Muscle of leg (tissue), 11 donors: ENCODE results near the gene PPEF2. TPM values are rescaled to one million over a fixed set of nuclear protein-coding genes. Genes with fewer than 3 reads are reported as not detected.
"Not testable (repeated sequence)": the region's sequence is repeated elsewhere in the genome, so short reads cannot be mapped to it uniquely, and the experiment has no call there.

Source experiments
- DNase-seq: peaks from one replicate; pipeline ENCODE4 v3.0.0; 2013
- H3K27ac ChIP-seq: one replicate; pipeline ENCODE4 v1.5.1; 2013; ENCODE audit warnings: mild to moderate bottlenecking, low read length, control low read depth
- H3K27me3 ChIP-seq: one replicate; pipeline ENCODE4 v1.6.1; 2013; ENCODE audit warnings: low read length; ENCODE audit not compliant: control insufficient read depth, insufficient read depth
- H3K36me3 ChIP-seq: one replicate; pipeline ENCODE4 v1.6.1; 2013; ENCODE audit warnings: low read length; ENCODE audit not compliant: control insufficient read depth, insufficient read depth
- H3K4me1 ChIP-seq: one replicate; pipeline ENCODE4 v1.6.1; 2013; ENCODE audit warnings: low read length; ENCODE audit not compliant: control insufficient read depth, insufficient read depth
- H3K4me3 ChIP-seq: one replicate; pipeline ENCODE4 v1.5.1; 2013; ENCODE audit warnings: low read length, control low read depth
- H3K9me3 ChIP-seq: replicated peaks from 2 replicates; pipeline ENCODE4 v1.6.1; 2013; ENCODE audit warnings: low read depth, low read length; ENCODE audit not compliant: control insufficient read depth
- WGBS: methylation state at CpG from one replicate; pipeline ENCODE4 v1.1.5; 2013; ENCODE audit warnings: missing lambda C conversion rate; ENCODE audit not compliant: insufficient coverage; 5-methylcytosine and 5-hydroxymethylcytosine counted together
- polyA plus RNA-seq, 8 donors: library from polyadenylated mRNA; unstranded; fragments of 120-200 nt; gene quantifications; one replicate each; pipeline versions ENCODE4 v1.2.1 to v1.2.3, GENCODE V29; 2013; ENCODE audit warnings: inconsistent platforms in 1 of 8, low replicate concordance in 1 of 8; ENCODE audit not compliant: insufficient read length in 8 of 8, insufficient read depth in 1 of 8
- total RNA-seq: library from RNA; stranded (reverse); fragments of 120-200 nt; gene quantifications from one replicate; pipeline ENCODE4 v1.2.4, GENCODE V29; 2013

The PPEF2 gene
- total and polyA plus RNA-seq, 9 donors: 0.04 to 0.43 (median 0.18) TPM; not detected in 4

DNA sequence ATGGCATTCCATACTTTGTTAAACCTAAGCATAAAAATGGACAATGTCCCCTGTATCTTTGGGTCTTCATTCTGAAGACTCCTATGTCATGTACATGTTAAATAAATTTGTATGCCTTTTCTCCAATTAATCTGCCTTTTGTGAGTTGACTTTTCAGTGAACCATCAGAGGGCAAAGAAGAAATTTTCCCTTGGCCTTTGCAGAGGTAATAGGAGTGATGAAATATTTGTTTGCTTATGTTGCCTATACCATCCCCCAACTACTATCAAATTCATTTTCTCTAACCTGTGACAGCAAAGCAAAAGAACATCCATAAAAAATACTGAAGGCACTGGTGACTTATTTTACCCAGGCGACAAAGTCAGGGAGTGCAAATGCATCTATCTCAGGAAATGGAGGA lies 20.3 kb upstream of the PPEF2 start:
- no peak for DNase-seq
- Histone ChIP-seq H3K36me3 (peaks cover 17% of the 10 kb centered on the region), H3K4me1 (peaks cover 9% of the 10 kb centered on the region), H3K27ac (no peak overlapping the region), H3K27me3 (no peaks in the 10 kb centered on the region), H3K9me3 (no peaks in the 10 kb centered on the region), H3K4me3 (no peak overlapping the region)
- WGBS: no CpG with 5 or more reads among the region's 1 CpG

DNA sequence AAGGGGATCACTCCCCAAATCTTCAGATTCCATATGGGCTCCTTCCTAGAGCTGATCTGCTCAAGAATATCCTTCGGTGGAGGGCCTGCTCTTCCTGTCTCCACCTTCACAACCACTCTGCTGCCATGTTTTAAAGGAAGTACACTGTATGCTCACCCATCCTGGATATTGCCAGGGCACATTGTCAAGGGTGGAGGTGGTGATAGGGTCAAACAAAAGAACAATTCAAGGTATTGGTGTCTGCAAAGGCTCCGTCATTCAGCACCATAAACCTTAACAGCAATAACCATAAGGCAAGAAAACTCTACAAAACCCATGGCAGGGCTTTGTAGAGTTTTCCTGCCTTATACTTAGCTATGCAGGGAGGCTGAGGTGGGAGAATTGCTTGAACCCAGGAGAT lies 19.7 kb upstream of the PPEF2 start:
- Histone ChIP-seq H3K4me1 (peaks cover 9% of the 10 kb centered on the region), H3K36me3 (peaks cover 17% of the 10 kb centered on the region), H3K9me3 (no peaks in the 10 kb centered on the region), H3K27ac (no peak overlapping the region), H3K4me3 (no peak overlapping the region), H3K27me3 (no peaks in the 10 kb centered on the region)
- no CpG with 5 or more reads among the region's 2 CpGs for WGBS
- DNase-seq: no peak

DNA sequence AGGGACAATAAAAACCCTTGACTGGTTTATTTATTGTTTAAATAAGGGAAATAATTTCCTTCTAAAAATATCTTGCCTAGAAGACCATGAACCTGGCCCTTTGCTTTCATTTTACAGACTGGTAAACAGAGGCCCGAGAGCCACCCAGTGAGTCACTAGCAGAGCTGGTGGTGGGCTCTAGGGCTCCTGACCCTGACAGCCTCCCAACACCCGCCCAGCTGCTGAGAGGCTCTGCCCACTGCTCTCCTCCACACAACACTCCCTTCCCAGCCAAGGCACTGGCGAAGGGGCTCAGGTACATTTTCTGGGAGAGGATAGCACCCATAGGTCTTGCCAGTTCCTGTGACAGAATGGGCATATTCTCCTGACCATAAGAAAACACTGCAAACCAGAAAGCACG lies 18.1 kb upstream of the PPEF2 start:
- no peak for DNase-seq
- Histone ChIP-seq H3K27me3 (no peaks in the 10 kb centered on the region), H3K27ac (no peak overlapping the region), H3K4me1 (peaks cover 9% of the 10 kb centered on the region), H3K4me3 (no peak overlapping the region), H3K36me3 (peaks cover 17% of the 10 kb centered on the region), H3K9me3 (no peaks in the 10 kb centered on the region)
- WGBS: 89% methylated on average over 4 of the region's 4 CpGs

DNA sequence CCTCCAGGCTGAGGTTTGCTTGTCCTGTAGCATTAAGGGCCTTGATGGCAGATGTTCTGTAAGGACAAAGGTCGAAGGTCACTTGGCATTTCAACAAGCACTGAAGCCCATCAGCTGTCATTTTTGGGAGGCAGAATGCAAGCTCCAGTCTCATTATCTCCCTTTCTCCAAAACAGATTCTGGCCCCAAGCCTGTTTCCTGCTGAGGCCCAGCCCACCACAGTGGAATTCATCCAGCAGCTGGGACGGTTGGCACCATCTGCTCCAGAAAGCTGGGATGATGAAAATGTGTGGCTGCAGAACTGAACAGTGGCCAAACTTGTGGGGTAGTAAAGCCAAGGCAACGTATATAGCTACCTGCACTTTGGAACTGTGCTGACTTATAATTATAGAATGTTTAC lies 17.7 kb upstream of the PPEF2 start:
- peak; percentile 82 for DNase-seq
- 40% methylated on average over 1 of the region's 3 CpGs for WGBS
- Histone ChIP-seq H3K4me1 (peaks cover 9% of the 10 kb centered on the region), H3K27ac (no peak overlapping the region), H3K9me3 (no peaks in the 10 kb centered on the region), H3K4me3 (no peak overlapping the region), H3K27me3 (no peaks in the 10 kb centered on the region), H3K36me3 (peaks cover 17% of the 10 kb centered on the region)

DNA sequence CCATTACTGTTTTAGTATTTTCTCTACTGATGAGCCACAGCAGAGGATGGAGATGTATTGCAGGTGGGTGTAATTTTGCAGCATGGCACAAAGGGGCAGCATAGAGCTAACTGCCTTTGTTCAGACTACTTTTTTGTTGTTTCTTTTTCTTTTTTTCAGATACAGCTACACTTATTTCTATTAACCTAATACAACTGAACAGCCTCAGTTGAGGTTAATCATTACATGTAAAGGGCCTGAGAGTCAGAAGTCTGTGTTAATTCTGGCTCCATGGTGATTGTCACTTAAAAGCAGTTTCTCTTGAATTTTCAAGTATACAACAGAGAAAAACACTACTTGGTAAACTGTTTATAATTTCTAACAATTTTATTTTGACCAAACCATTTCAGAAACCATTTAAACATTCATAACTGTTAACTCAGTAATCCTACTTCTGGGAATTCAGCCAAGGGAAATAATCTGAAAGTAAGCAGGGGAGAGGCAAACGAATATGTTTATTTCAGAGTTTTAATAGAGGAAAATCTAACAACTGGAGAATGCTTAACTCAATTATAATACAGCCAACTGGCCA lies 13.9 kb upstream of the PPEF2 start:
- H3K27ac ChIP-seq: peak overlapping the region; percentile 54
- no peaks in the 10 kb centered on the region for H3K9me3 ChIP-seq
- no peaks in the 10 kb centered on the region for H3K27me3 ChIP-seq
- H3K4me1 ChIP-seq: peaks cover 8% of the 10 kb centered on the region
- WGBS: no CpG with 5 or more reads among the region's 1 CpG
- H3K4me3 ChIP-seq: no peak overlapping the region
- peaks cover 16% of the 10 kb centered on the region for H3K36me3 ChIP-seq
- peak; percentile 54 for DNase-seq

DNA sequence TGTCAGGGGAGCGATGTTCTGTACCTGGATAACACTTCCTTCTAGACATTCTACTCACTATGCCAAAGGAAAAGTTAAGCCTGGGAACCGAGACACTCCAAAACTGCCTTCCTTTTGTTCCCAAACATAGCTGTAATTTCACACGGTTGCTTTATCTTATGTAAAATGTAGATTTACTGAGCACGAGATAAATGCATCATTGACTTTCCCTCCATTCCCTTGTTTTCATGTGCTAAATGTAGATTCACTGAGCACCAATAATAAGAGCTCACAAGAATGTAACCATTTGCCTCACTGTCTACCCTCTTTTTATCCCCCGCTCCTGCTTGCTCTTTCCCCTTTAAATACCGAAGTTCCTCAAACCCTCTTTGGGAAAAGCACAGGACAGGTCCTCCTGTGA lies 10.7 kb upstream of the PPEF2 start:
- 94% methylated on average over 3 of the region's 6 CpGs for WGBS
- no peaks in the 10 kb centered on the region for H3K4me1 ChIP-seq

DNA sequence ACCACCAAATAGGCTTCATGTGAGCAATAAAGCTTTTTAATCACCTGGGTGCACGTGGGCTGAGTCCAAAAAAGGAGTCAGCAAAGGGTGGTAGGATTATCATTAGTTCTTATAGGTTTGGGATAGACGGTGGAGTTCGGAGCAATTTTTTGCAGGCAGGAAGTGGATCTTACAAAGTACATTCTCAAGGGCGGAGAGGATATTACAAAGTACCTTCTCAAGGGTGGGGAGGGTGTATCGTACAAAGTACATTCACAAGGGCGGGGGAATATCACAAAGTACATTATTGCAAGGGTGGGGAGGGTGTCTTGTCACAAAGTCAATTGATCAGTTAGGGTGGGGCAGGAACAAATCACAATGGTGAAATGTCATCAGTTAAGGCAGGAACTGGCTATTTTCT lies 8.6 kb upstream of the PPEF2 start:
- WGBS: 92% methylated on average over 6 of the region's 6 CpGs
- H3K4me3 ChIP-seq, H3K36me3 ChIP-seq, H3K27ac ChIP-seq, H3K27me3 ChIP-seq, H3K9me3 ChIP-seq, DNase-seq, H3K4me1 ChIP-seq: not testable (repeated sequence)

More for the DNA sequence above, 10.7 kb upstream of the PPEF2 start:
- DNase-seq: no peak
- H3K27me3 ChIP-seq: no peaks in the 10 kb centered on the region
- H3K4me3 ChIP-seq: no peak overlapping the region
- no peak overlapping the region for H3K27ac ChIP-seq
- no peaks in the 10 kb centered on the region for H3K36me3 ChIP-seq
- H3K9me3 ChIP-seq: no peaks in the 10 kb centered on the region

DNA sequence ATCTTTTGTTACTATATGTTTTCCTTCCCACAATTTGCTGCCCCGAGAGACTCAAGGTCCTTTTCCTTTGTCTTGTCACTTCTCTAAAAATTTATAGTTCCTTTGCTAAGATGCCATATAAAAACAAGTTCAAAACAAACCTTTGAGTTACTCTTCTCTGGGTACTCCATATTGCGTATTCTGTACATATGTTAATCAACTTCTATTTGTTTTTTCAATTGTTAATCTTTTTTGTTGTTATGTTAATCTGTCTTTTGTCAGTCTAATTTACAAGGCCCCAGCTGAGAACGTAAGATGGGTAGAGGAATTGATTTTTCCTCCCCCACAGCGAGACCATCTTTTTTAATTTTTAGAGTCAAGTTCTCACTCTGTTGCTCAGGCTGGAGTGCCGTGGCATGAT lies 7.2 kb upstream of the PPEF2 start:
- Histone ChIP-seq H3K9me3 (no peaks in the 10 kb centered on the region), H3K4me3 (no peak overlapping the region), H3K27me3 (no peaks in the 10 kb centered on the region), H3K4me1 (no peaks in the 10 kb centered on the region), H3K27ac (no peak overlapping the region), H3K36me3 (no peaks in the 10 kb centered on the region)
- 81% methylated on average over 3 of the region's 5 CpGs for WGBS
- DNase-seq: no peak

DNA sequence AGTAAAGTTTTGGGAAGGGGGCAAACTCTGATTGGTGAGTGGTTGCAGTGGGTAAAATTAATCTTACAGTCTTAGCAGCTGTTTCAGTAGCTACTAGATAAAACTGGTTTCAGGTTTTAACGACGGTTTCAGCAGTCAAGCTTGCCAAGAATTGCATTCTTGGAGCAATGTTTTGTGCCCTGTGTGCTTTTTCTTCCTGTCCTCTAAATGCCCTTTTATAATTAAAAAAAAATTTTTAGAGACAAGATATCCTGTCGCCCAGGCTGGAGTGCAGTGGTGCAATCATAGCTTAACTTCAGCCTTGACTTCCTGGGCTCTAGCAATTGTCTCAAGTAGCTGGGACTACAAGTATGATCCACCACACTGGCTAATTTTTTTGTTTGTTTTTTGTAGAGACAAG lies 6.3 kb upstream of the PPEF2 start:
- no peak overlapping the region for H3K4me3 ChIP-seq
- DNase-seq: peak; percentile 32
- H3K27ac ChIP-seq: no peak overlapping the region
- WGBS: no CpG with 5 or more reads among the region's 3 CpGs
- no peaks in the 10 kb centered on the region for H3K4me1 ChIP-seq
- H3K36me3 ChIP-seq: no peaks in the 10 kb centered on the region
- H3K9me3 ChIP-seq: no peaks in the 10 kb centered on the region
- H3K27me3 ChIP-seq: no peaks in the 10 kb centered on the region

DNA sequence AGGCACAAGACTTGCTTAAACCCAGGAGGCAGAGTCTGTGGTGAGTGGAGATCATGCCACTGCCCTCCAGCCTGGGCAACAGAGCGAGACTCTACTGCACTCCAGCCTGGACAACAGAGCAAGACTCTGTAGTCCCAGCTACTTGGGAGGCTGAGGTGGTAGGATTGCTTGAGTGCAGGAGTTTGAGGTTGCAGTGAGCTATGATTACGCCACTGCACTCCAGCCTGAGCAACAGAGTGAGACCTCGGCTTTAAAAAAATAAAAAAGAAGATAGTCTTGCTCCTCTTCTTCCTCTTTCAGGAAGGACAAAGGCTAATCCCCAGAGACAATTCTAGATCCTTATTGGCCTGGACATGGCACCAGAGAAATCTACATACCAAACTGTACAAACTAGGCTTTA lies 5.7 kb upstream of the PPEF2 start:
- no peak overlapping the region for H3K27ac ChIP-seq
- no peak overlapping the region for H3K4me3 ChIP-seq
- no peaks in the 10 kb centered on the region for H3K36me3 ChIP-seq
- no peaks in the 10 kb centered on the region for H3K9me3 ChIP-seq
- 100% methylated on average over 1 of the region's 3 CpGs for whole genome bisulfite sequencing
- no peaks in the 10 kb centered on the region for H3K27me3 ChIP-seq
- H3K4me1 ChIP-seq: no peaks in the 10 kb centered on the region
- no peak for DNase-seq

DNA sequence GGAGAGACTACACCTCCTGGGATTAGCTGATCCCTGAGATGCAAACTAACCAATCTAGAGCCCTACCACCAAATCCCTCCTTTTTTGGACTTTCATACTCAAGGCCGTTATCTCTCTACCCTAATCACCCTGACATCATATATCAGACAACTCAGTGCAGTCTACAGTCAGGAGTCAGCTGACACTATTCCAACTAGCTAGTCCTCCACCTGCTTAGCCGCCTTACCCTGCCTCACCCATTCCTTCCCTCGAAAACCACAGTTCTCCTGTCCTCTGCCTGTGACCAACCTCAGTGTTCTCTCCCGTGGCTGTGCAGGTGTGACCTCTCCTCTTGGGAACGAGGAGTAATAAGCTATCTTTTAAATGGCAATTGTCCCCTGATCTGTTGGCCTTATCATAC lies 1.8 kb upstream of the PPEF2 start:
- Histone ChIP-seq H3K36me3 (no peaks in the 10 kb centered on the region), H3K9me3 (no peaks in the 10 kb centered on the region), H3K27me3 (no peaks in the 10 kb centered on the region), H3K27ac (no peak overlapping the region), H3K4me3 (no peak overlapping the region), H3K4me1 (no peaks in the 10 kb centered on the region)
- DNase-seq: no peak
- 75% methylated on average over 3 of the region's 5 CpGs for WGBS
